HG03159 (cell line): ENCODE results near the gene TREM2.
"Not testable (repeated sequence)": the region's sequence is repeated elsewhere in the genome, so short reads cannot be mapped to it uniquely, and the experiment has no call there.

ENCODE experiments used
- ATAC-seq: cut with Tn5 transposase; IDR thresholded peaks from one replicate; pipeline ENCODE4 v1.9.1; 2021; ENCODE audit warnings: mild to moderate bottlenecking, moderate library complexity; ENCODE audit not compliant: unreplicated experiment

The TREM2 gene

DNA sequence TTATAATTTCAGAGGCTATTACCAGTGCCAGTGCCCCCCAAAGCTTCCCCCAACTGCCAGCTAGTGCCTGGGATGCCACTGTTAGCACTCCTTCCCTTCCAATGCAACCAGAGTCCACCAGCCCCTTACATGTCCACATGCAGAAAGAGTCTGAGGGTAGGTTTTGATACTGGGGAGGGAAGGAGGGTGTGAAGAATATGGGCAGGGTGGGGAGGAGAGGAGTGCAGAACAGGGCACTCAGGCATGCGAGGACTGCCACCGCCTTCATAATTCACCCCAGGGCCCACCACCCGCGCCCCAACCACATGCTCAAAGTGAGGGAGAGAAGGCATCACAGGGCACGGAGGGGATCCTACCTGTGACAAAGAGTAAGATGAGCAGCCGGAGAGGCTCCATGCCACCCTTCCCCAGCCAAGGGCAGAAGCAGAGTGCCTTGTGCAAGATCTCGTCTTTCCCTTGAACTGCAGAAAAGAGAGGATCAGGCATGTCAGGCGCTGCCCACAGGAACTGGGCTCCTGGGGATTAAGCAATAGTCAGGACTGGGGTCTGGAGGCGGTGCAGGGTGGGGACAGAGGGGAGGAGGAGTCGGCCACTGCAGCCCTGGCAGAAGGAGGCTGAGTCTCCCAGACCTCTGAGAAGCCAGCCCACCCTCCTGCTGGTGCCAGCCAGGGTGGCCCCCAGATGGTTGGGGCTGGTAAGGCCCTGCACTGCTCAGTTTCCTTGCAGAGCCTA is at the start of gene TREM2:
TSS of gene TREM2 (minus strand) at position 430 of the 732 bp plus-strand sequence. CDS start at position 396, 34 bp downstream.
- no peak for ATAC-seq

GRCh38 chr6:41209547-41210320 is 46.8 kb upstream of the TREM2 start:
- ATAC-seq = no peak

DNA sequence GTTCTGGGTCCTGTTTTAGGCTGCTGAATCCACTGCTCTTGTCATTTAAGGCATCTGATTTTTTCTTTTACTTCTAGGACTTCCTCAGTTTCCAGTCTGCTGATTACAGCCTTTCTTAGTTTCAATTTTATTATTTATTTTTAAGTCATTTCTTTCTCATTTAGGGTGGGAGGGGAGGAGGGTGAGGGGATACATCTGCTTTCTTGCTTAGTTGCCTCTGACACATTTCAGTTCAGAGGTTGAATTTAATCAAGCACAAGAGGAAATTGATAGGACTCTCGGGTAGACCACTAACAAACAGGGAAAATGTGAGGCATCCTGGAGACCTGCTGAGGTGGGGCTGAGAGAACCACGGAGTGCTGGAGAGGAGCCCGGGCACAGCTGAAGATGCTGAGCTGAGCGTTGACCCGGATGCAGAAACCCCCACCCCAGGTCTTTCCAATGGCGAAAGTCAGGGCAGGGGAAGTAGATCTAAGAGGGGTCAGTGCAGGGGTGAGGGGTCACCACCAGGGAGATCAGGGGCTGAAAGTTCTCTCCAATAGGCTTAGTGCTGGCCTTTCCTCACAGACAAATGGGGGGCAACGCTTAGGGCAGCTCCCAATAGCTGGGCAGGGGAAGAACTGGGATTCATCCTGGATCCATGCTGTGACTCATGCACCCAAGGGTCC is 45.7 kb upstream of the TREM2 start:
- no peak for ATAC-seq

DNA sequence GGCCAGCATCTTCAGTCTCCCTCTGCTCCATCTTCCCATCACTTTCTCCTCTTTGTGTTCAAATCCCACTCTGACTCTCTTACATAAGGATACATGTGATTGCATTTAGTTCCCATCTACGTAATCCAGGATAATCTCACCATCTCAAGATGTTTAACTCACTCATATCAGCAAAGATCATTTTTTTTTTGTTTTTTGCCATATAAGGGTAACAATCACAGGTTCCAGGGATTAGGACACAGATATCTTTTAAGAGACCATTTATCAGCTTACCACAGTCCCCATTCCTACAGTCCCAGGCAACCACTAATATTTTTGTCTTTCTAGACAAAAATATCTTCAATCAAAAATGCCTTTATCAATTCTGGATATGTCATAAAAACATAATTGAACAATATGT is 41.2 kb upstream of the TREM2 start:
- ATAC-seq = no peak

DNA sequence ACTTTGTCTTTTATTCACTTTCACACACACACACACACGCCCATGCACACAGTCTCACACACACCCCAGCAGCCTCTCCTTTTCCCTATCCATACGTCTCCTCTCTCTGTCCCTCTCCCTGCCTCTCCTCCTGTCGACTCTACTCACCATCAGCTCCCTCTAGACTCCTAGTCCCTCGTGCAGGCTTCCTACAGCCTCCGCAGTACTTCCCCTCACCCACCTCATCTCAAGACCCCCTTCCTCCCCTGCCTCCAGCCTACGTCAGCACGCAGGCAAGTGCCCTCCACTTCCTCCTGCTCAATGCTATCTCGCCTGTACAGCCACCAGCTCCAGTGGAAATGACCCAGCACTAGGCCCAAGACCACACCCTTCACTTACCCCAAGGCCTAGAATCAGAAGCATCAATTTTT is 38.9 kb upstream of the TREM2 start:
- no peak for ATAC-seq

DNA sequence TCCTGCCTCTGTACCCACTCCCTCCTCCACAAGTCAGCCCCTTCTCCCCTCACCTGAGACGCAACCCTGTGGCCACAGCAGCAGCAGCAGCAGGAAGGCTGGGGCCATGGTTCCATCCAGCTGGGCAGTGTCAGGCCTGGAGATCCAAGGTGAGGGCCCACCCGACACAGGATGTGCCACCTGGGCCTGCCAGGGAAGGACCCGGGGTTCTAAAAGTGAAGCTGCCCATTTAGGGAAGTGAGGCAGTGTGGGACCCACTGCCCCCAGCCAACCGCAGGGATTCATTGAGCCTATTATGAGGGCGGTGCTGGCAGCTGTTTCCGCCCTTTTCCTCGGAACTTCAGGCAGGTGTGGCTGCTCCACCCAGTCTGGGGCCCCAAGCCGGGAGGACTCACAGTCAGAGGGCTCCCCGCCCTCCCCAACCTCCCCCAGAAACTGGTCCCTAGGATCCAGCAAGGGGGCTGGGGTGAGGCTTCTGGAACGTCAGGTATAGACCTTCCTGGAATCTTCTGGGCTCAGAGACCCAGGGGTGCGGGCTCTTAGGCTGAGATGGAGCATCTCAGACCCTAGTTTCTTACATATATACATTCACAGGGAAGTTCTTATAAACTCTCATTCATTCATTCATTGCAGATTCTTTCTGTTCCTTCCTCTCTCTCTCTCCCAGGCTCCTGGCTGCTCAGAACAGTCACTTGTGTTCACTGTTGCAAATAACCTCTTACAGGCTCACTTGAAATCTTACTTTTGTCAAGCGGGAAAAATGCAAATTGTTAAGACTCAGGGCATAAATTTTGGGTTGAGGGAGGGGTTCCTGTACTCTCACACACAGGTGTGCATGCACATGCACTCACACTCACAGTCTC is 38.2 kb upstream of the TREM2 start, which contains the start of gene TREML2:
TSS of gene TREML2 (minus strand) at position 249 of the 863 bp plus-strand sequence. CDS start at position 108, 141 bp downstream.
- ATAC-seq = no peak

DNA sequence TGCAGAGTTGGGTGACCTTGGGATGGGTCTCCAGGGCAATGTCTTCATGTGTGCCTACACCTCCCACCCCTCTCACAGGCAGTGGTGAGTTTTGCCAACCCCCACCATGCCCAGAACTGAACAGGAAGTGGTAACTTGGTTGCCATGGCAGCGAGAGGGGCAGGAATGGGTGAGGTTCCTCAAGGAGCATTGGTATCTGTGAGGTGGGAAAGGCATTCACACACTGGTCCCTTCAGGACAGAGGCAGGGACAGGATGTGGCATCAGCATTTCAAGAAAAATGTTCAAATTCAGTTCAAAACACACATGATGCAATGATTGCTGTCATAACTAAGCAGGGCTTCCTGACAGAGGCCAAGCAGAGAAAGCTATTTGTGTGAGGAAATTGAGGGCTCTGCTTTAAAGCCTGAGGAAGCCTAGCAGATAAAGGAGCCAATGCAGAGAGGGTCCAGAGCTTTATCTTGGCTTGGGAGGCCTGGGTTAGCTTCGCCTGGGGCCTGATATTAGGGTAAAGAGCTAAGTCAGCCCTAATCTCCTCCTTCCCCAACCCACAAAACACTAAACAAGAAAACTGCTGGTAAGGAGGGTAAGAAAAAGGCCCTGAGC is 37.5 kb upstream of the TREM2 start:
- ATAC-seq = no peak

GRCh38 chr6:41199552-41200246 is 36.8 kb upstream of the TREM2 start:
- ATAC-seq = no peak

- ATAC-seq = no peak
Measured at GRCh38 chr6:41197234-41197633, 34.3 kb upstream of the TREM2 start.

DNA sequence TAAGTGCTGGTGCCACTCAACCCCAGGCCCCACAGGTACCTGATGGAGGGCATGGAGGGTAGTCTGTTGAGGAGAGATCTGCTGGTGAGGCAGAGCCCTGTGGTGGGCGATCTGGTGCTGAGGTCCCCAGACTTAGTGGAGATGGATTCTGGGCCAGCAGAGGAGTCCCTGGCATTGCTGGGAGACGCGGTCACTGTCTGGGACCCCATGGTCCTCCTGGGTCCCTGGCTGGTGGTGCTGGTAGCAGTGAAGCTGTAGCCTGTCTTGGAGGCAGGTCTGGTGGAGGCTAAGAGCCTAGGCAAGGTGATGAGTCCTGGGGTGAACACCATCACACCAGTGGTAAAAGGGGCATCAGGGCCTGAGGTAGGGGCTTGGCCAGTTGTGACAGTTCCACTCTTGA is 31.5 kb upstream of the TREM2 start:
- ATAC-seq = no peak

- ATAC-seq = no peak
Measured at GRCh38 chr6:41193884-41194283, 31.0 kb upstream of the TREM2 start.

- no peak for ATAC-seq
Measured at GRCh38 chr6:41193171-41193734, 30.3 kb upstream of the TREM2 start.

- no peak for ATAC-seq
Measured at GRCh38 chr6:41191569-41191968, 28.7 kb upstream of the TREM2 start.

DNA sequence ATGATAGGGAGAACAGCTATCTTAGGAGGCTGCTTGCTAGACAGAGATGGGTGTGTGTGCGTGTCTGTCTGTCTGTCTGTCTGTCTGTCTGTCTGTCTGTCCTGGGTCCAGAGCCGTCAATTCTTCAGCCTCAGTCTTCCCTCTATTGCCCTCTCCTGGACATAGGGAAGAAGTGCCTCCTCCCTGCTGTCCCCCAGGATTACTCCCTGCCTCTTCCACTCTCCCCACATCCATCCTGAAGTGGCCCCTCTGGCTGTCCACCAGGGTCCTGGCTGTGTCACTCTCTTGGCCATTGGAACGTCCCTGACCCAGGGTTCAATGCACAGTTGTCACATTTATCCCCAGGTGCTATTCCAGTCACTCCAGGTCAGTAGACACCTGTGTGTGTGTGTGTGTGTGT is 27.9 kb upstream of the TREM2 start:
- ATAC-seq = no peak

- ATAC-seq = no peak
Measured at GRCh38 chr6:41189967-41190366, 27.1 kb upstream of the TREM2 start.

- ATAC-seq = not testable (repeated sequence)
Measured at GRCh38 chr6:41189046-41189445, 26.1 kb upstream of the TREM2 start.

GRCh38 chr6:41187924-41188886 is 25.3 kb upstream of the TREM2 start:
- no peak for ATAC-seq

- no peak for ATAC-seq
Measured at GRCh38 chr6:41186031-41186562, 23.2 kb upstream of the TREM2 start.
